D721Med (cell line): ENCODE results near the gene TMEM92.
"Not testable (repeated sequence)": the region's sequence is repeated elsewhere in the genome, so short reads cannot be mapped to it uniquely, and the experiment has no call there.

Experiments
- DNase-seq: peaks from one replicate; pipeline ENCODE4 v3.0.0; 2011; ENCODE audit warnings: low spot score; ENCODE audit not compliant: insufficient read length
- FAIRE-seq: peaks from 2 replicates; lab custom pipeline; 2011; peaks lifted over from hg19 to GRCh38; lab: Jason Lieb, UNC
- CTCF ChIP-seq: IDR thresholded peaks from 2 replicates; pipeline ENCODE4 v1.5.1; 2012; ENCODE audit warnings: mild to moderate bottlenecking, control low read depth; ENCODE audit not compliant: insufficient read depth; ENCODE audit errors: missing control alignments

The TMEM92 gene

GRCh38 chr17:50310455-50311111 lies 36.3 kb downstream of the TMEM92 start:
- FAIRE-seq (no peak), DNase-seq (no peak)
- TF ChIP-seq CTCF = no peak

DNA sequence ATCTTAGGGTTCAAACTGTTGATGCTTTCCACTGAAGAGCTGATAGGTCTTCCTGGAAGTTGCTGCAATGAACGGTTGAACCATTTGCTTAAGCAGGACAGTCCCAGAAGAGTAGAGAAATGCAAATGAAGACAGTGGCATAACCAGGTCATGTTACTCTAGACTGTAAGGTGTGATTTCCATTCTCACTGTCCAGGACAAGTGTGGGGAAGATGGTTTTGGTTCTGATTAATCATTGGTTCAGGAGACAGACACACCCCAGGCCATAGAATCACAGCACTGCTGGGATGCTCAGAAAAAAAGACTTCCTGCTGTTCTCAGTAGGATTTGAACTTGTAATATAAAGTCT lies 36.8 kb downstream of the TMEM92 start:
- TF ChIP-seq CTCF = no peak
- FAIRE-seq (no peak), DNase-seq (no peak)

- TF ChIP-seq CTCF = no peak
- DNase-seq (no peak), FAIRE-seq (no peak)
Observed at GRCh38 chr17:50311483-50311882, 37.2 kb downstream of the TMEM92 start.

GRCh38 chr17:50312308-50312707 lies 38.0 kb downstream of the TMEM92 start:
- no peak for DNase-seq
- FAIRE-seq = no peak

GRCh38 chr17:50314456-50315011 lies 40.3 kb downstream of the TMEM92 start:
- FAIRE-seq = no peak
- TF ChIP-seq CTCF = no peak
- DNase-seq = no peak

More at GRCh38 chr17:50312308-50312707, 38.0 kb downstream of the TMEM92 start:
- no peak for TF ChIP-seq CTCF

- no peak for TF ChIP-seq CTCF
- no peak for FAIRE-seq
- no peak for DNase-seq
Observed at GRCh38 chr17:50316016-50316587, 41.8 kb downstream of the TMEM92 start.

- DNase-seq, FAIRE-seq: not testable (repeated sequence)
Observed at GRCh38 chr17:50316660-50317059, 42.4 kb downstream of the TMEM92 start.
